Measurements from ENCODE around the gene CLDN15. TPM values are rescaled to one million over a fixed set of nuclear protein-coding genes. Genes with fewer than 3 reads are reported as not detected.
"Not testable (repeated sequence)": the region's sequence is repeated elsewhere in the genome, so short reads cannot be mapped to it uniquely, and the experiment has no call there.

CLDN15 gene
- total RNA-seq, 1 experiment from 2014 or later, result 9.1 TPM

DNA sequence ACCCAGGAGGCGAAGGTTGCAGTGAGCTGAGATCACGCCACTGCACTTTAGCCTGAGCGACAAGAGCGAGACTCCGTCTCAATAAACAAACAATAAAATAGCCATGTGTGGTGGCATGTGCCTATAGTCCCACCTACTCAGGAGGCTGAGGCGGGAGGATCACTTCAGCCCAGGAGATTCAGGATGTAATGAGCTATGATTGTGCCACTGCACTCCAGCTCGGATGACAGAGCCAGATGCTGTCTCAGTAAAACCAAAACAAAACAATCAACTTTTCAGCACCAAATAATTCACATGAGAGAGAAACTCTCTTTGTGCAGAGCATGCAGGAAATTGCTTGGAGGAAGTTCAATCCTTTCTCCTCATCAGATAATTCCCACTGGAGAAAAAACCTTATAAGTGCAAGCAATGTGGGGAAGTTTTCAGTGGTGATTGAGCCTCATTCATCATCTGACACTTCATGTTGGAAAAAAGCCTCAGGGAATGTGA is 20.7 kb upstream of the CLDN15 start:
- no peaks in the 10 kb centered on the region for H3K36me3 Mint-ChIP-seq (ENCODE audit: insufficient read depth, unreplicated experiment)
- intact Hi-C loops (cut with micrococcal nuclease; ENCODE audit: unreplicated experiment), result no loop called here
- H3K27me3 ChIP-seq (replicated peaks; ENCODE audit: control insufficient read depth, insufficient read depth, low read length), result no peaks in the 10 kb centered on the region
- DNase-seq, result no peak
- H3K4me1 ChIP-seq, result no peaks in the 10 kb centered on the region
- no peaks in the 10 kb centered on the region for H3K36me3 ChIP-seq (ENCODE audit: control insufficient read depth, insufficient read depth, low read length)
- no peaks in the 10 kb centered on the region for H3K27me3 Mint-ChIP-seq (ENCODE audit: insufficient read depth, unreplicated experiment)
- H3K4me3 Mint-ChIP-seq (ENCODE audit: unreplicated experiment), result no peak overlapping the region
- no peaks in the 10 kb centered on the region for H3K4me1 Mint-ChIP-seq (ENCODE audit: low read depth, unreplicated experiment)
- CTCF ChIA-PET, result interaction anchor here (1.4 kb wide), 1 partner anchor 24 kb away, joined by 4 read pairs; no protein-coding TSS in a partner anchor
- no peak overlapping the region for H3K27ac Mint-ChIP-seq (ENCODE audit: unreplicated experiment)
- TF ChIP-seq, protein P1, sequence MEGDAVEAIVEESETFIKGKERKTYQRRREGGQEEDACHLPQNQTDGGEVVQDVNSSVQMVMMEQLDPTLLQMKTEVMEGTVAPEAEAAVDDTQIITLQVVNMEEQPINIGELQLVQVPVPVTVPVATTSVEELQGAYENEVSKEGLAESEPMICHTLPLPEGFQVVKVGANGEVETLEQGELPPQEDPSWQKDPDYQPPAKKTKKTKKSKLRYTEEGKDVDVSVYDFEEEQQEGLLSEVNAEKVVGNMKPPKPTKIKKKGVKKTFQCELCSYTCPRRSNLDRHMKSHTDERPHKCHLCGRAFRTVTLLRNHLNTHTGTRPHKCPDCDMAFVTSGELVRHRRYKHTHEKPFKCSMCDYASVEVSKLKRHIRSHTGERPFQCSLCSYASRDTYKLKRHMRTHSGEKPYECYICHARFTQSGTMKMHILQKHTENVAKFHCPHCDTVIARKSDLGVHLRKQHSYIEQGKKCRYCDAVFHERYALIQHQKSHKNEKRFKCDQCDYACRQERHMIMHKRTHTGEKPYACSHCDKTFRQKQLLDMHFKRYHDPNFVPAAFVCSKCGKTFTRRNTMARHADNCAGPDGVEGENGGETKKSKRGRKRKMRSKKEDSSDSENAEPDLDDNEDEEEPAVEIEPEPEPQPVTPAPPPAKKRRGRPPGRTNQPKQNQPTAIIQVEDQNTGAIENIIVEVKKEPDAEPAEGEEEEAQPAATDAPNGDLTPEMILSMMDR (IDR thresholded peaks at IDR 0.05; ENCODE audit: insufficient read depth in 1 of 2, low read depth in 1 of 2, low read length in 1 of 2, severe bottlenecking in 1 of 2, unreplicated experiment in 1 of 2), result no peak
- POLR2A ChIA-PET, result no interaction called here
- no peaks in the 10 kb centered on the region for H3K9me3 ChIP-seq
- no peak overlapping the region for H3K4me3 ChIP-seq (ENCODE audit: low read depth, low read length)
- no TSS peak for BruUV-seq (replicated peaks)
- no peaks in the 10 kb centered on the region for H3K9me3 Mint-ChIP-seq (ENCODE audit: unreplicated experiment)

DNA sequence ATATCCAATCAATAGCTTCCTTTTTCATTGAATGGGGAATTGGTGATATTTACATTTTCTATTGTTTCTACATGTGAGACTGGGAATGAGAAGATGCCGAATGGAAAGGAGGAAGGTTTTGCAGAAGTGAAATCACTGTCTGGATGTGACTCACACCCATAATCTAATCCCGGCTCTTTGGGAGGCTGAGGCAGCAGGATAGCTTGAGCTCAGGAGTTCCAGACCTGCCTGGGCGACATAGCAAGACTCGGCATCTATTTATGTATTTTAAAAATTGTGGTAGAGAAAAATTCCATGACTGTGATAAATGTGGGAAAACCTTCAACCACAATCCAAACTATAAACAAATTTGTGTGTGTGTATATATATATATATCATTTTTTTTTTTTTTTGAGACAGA is 18.2 kb upstream of the CLDN15 start:
- POLR2A ChIA-PET, result interaction anchor here (0.6 kb wide), 1 partner anchor 23 kb away, joined by 3 read pairs; no protein-coding TSS in a partner anchor
- Histone ChIP-seq H3K9me3 (no peaks in the 10 kb centered on the region), H3K4me3 (ENCODE audit: low read depth, low read length) (no peak overlapping the region), H3K4me1 (no peaks in the 10 kb centered on the region), H3K36me3 (ENCODE audit: control insufficient read depth, insufficient read depth, low read length) (no peaks in the 10 kb centered on the region), H3K27me3 (replicated peaks; ENCODE audit: control insufficient read depth, insufficient read depth, low read length) (no peaks in the 10 kb centered on the region)
- no TSS peak for BruUV-seq (replicated peaks)
- TF ChIP-seq, protein P1 (IDR thresholded peaks at IDR 0.05; ENCODE audit: insufficient read depth in 1 of 2, low read depth in 1 of 2, low read length in 1 of 2, severe bottlenecking in 1 of 2, unreplicated experiment in 1 of 2), result no peak
- DNase-seq, result no peak
- no peak overlapping the region for H3K4me3 Mint-ChIP-seq (ENCODE audit: unreplicated experiment)
- CTCF ChIA-PET, result no interaction called here
- H3K27ac Mint-ChIP-seq (ENCODE audit: unreplicated experiment), result no peak overlapping the region
- intact Hi-C loops (cut with micrococcal nuclease; ENCODE audit: unreplicated experiment), result no loop called here
- no peaks in the 10 kb centered on the region for H3K4me1 Mint-ChIP-seq (ENCODE audit: low read depth, unreplicated experiment)
- no peaks in the 10 kb centered on the region for H3K27me3 Mint-ChIP-seq (ENCODE audit: insufficient read depth, unreplicated experiment)
- H3K36me3 Mint-ChIP-seq (ENCODE audit: insufficient read depth, unreplicated experiment), result peaks cover 15% of the 10 kb centered on the region
- H3K9me3 Mint-ChIP-seq (ENCODE audit: unreplicated experiment), result no peaks in the 10 kb centered on the region

DNA sequence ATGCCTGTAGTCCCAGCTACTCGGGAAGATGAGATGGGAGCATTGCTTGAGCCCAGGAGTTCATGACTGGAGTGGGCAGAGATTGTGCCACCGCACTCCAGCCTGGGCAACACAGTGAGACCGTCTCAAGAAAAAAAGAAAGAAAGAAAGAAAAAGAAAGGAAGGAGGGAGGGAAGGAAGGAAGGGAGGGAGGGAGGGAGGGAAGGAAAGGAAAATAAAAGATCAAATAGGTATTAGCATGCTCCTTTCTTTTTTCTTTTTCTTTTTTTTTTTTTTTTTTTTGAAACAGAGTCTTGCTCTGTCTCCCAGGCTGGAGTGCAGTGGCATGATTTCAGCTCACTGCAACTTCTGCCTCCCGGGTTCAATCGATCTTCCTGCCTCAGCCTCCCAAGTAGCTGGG is 15.6 kb upstream of the CLDN15 start:
- intact Hi-C loops (cut with micrococcal nuclease; ENCODE audit: unreplicated experiment), result loop anchor here (2.0 kb wide), 3 partner anchors 30 to 52 kb away; partner anchors contain the start of genes MOGAT3 and ZNHIT1
- H3K4me3 ChIP-seq (ENCODE audit: low read depth, low read length); BruUV-seq (replicated peaks); H3K27me3 ChIP-seq (replicated peaks; ENCODE audit: control insufficient read depth, insufficient read depth, low read length); DNase-seq; H3K4me1 ChIP-seq; H3K4me1 Mint-ChIP-seq (ENCODE audit: low read depth, unreplicated experiment); H3K9me3 ChIP-seq; H3K9me3 Mint-ChIP-seq (ENCODE audit: unreplicated experiment); H3K36me3 ChIP-seq (ENCODE audit: control insufficient read depth, insufficient read depth, low read length); H3K27me3 Mint-ChIP-seq (ENCODE audit: insufficient read depth, unreplicated experiment); H3K27ac Mint-ChIP-seq (ENCODE audit: unreplicated experiment): not testable (repeated sequence)
- POLR2A ChIA-PET, result interaction anchor here (1.3 kb wide), 1 partner anchor 9 kb away, joined by 4 read pairs; no protein-coding TSS in a partner anchor
- Mint-ChIP-seq H3K36me3 (ENCODE audit: insufficient read depth, unreplicated experiment) (peaks cover 24% of the 10 kb centered on the region), H3K4me3 (ENCODE audit: unreplicated experiment) (peak overlapping the region; percentile 88)
- CTCF ChIA-PET, result interaction anchor here (2.2 kb wide), 1 partner anchor 30 kb away, joined by 14 read pairs; no protein-coding TSS in a partner anchor

Measured in Caco-2 (cell line).